HEK293 (cell line): Measurements from ENCODE around the gene KMO.

Source experiments
- MYNN ChIP-seq: fragments of 450-650 bp; formaldehyde crosslinking; IDR thresholded peaks from 2 replicates; pipeline ENCODE4 v1.5.1; 2016; ENCODE audit warnings: missing biosample characterization, missing genetic modification characterization, borderline replicate concordance
- SP2 ChIP-seq: fragments of 450-650 bp; formaldehyde crosslinking; IDR thresholded peaks from 2 replicates; pipeline ENCODE4 v1.5.1; 2016; ENCODE audit warnings: missing biosample characterization, missing genetic modification characterization
- YY1 ChIP-seq: fragments of 450-650 bp; formaldehyde crosslinking; IDR thresholded peaks from 2 replicates; pipeline ENCODE4 v1.5.1; 2018; ENCODE audit warnings: missing biosample characterization, missing genetic modification characterization
- ZNF792 ChIP-seq: fragments of 450-650 bp; formaldehyde crosslinking; IDR thresholded peaks from 2 replicates; pipeline ENCODE4 v1.5.1; 2016; ENCODE audit warnings: missing biosample characterization, missing genetic modification characterization
- ZNF830 ChIP-seq: fragments of 450-650 bp; IDR thresholded peaks from 2 replicates; pipeline ENCODE4 v1.5.0; 2018; ENCODE audit warnings: missing biosample characterization, missing genetic modification characterization, low read depth, mild to moderate bottlenecking, moderate library complexity
- ZSCAN23 ChIP-seq: fragments of 450-650 bp; formaldehyde crosslinking; IDR thresholded peaks from 2 replicates; pipeline ENCODE4 v1.5.1; 2016; ENCODE audit warnings: missing biosample characterization, missing genetic modification characterization
- TF ChIP-seq, protein P1 (sequence below): fragments of 450-650 bp; formaldehyde crosslinking; IDR thresholded peaks from 2 replicates; pipeline ENCODE4 v1.5.1; 2016; ENCODE audit warnings: missing biosample characterization, missing genetic modification characterization
- TF ChIP-seq, protein P2 (sequence below): fragments of 450-650 bp; formaldehyde crosslinking; IDR thresholded peaks from 2 replicates; pipeline ENCODE4 v1.5.1; 2016; ENCODE audit warnings: missing biosample characterization, missing genetic modification characterization

DNA sequence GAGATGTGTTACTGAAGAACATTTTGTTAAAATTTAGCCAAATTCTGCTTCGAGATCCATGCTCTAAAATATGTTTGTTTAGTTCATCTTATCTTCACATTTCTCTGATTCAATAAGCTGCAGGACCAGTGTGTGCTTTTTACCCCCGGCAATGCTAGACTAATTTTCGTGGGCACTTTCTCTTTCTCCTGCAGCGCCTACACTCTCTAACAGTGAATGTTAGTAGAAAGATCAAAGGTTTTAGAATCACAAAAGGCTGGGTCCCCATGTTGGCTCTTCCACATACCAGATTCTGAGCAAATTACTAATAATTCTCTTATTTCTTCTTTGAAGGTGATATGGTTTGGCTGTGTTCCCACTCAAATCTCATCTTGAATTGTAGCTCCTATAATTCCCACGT, 99.5 kb downstream of the KMO start:
- TF ChIP-seq, protein P1, sequence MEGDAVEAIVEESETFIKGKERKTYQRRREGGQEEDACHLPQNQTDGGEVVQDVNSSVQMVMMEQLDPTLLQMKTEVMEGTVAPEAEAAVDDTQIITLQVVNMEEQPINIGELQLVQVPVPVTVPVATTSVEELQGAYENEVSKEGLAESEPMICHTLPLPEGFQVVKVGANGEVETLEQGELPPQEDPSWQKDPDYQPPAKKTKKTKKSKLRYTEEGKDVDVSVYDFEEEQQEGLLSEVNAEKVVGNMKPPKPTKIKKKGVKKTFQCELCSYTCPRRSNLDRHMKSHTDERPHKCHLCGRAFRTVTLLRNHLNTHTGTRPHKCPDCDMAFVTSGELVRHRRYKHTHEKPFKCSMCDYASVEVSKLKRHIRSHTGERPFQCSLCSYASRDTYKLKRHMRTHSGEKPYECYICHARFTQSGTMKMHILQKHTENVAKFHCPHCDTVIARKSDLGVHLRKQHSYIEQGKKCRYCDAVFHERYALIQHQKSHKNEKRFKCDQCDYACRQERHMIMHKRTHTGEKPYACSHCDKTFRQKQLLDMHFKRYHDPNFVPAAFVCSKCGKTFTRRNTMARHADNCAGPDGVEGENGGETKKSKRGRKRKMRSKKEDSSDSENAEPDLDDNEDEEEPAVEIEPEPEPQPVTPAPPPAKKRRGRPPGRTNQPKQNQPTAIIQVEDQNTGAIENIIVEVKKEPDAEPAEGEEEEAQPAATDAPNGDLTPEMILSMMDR (tag by site-specific recombination), result no peak
- TF ChIP-seq MYNN, result no peak
- no peak for TF ChIP-seq ZNF830 (tag by site-specific recombination)
- TF ChIP-seq, protein P2, sequence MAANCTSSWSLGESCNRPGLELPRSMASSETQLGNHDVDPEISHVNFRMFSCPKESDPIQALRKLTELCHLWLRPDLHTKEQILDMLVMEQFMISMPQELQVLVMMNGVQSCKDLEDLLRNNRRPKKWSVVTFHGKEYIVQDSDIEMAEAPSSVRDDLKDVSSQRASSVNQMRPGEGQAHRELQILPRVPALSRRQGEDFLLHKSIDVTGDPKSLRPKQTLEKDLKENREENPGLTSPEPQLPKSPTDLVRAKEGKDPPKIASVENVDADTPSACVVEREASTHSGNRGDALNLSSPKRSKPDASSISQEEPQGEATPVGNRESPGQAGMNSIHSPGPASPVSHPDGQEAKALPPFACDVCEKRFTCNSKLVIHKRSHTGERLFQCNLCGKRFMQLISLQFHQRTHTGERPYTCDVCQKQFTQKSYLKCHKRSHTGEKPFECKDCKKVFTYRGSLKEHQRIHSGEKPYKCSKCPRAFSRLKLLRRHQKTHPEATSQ (tag by site-specific recombination), result no peak
- TF ChIP-seq YY1 (tag by site-specific recombination), result no peak
- TF ChIP-seq ZNF792 (tag by site-specific recombination), result no peak
- TF ChIP-seq SP2 (tag by site-specific recombination), result no peak
- TF ChIP-seq ZSCAN23 (tag by site-specific recombination), result no peak
